NCI-H748 (cell line): ENCODE results near the gene CLHC1.
"Not testable (repeated sequence)": the region's sequence is repeated elsewhere in the genome, so short reads cannot be mapped to it uniquely, and the experiment has no call there.

Experiments used
- DNase-seq: peaks from one replicate; lab custom pipeline; 2025; ENCODE audit not compliant: unreplicated experiment; lab: John Stamatoyannopoulos, UW

The CLHC1 gene

DNA sequence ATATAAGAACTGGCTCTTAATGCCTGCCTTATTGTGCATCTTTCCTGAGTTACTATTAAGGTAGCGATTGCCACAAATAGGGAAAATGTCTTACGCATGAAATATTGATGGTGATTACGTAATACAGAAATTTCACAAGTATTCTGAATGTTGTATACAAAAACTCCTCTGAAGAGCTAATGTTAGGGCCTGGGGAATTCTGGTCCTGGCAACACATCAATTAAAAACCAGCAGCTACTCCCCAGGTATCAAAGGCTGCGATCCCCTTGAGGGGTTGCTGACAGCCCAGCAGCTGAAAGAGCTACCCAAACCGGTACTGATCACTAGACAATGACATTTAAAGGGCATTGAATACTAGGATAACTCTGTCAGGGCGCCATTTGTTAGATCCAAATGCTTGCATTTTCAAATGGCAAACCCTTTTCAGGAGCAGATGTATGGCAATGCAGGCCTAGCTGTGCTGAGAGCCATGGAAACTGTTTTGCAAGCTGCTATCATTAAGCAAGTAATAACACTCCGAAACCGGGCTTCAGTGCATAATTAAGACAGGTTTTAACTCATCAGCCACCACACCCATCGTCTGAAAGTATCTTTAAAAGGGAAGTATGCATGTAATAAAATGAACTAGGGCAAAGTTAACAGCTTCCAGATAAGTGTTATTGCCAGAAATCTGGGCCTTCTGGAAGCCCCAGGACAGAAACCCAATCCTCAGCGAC is 78.4 kb downstream of the CLHC1 start:
- DNase-seq, result no peak

DNA sequence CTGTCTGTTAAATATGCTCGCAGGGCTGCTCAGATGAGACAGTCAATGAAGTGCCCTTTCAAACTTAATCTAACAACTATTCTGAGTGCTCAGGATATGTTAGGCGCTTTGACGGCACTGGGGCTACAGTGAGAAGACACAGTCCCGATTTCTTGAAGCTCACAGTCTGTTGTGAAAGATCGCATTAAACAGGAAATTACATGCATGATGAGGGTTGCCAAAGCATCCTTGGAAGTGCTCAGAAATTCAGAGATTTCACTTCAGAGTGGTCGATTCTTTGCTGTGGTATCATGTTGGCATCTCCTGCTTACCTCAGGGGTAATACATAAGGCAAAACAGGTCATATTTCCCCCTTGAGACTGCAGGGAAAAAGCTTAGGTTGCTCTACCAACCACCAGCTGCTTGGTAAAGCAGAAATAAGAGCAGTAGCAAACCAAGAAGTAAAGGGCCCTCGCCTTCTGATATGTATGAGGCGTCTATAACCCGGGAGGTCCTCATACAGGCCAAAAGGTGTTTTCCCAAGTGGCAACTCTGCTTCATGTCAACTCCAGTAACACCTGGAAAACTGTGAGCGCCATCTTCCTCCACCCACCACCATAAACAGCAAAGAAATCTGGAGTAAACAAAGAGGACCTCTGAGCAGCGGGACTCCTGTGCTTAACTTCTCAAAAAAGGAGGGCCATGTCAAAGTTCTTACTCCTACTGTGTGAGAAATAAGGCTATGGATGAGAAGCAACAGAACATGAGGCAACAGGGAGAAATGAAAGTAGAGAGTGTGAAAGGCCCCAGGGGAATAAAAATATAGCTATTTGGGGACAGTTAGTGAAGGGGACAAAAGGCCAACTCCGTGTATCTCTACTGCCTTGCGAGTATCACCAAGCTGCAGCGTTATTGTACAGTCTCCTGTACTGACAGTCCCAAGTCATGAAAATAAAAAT is 79.3 kb downstream of the CLHC1 start:
- no peak for DNase-seq

GRCh38 chr2:55151733-55152433 is 80.2 kb downstream of the CLHC1 start:
- no peak for DNase-seq

DNA sequence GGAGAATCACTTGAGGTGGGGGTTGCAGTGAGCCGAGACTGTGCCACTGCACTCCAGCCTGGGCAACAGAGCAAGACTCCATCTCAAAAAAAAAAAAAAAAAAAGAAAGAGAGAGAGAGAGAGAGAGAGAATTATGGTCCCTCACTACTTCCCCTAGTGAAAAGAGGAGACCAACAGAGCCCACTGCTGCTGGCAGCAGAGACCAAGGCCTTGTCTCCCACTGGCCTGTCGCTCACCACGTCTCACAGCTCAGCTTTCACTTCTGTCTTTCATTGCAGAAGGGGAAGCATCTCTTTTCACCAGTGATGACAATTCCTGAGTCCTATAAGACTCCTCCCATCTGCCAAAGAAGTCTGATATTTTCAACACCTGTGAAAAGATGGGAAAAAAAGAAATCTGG is 81.3 kb downstream of the CLHC1 start:
- no peak for DNase-seq

DNA sequence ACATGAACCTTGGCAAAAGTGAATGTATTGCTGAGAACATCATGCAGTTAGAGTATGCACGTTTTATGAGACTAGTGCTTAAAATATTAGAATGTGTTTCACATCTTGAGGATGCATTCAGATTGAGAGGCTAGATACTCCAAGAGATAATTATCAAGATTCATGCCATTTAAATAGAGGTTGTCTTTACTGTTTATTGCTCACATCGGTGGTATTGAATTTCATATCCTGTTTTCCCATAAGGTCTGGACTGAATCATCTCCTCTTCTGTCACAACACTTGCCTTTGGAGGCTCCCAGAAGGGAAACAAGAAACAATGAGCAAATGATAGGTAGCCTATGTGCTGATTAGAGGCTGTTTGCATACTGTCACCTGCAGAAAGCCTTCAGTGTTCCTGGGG is 83.8 kb downstream of the CLHC1 start:
- peak; percentile 68 for DNase-seq

DNA sequence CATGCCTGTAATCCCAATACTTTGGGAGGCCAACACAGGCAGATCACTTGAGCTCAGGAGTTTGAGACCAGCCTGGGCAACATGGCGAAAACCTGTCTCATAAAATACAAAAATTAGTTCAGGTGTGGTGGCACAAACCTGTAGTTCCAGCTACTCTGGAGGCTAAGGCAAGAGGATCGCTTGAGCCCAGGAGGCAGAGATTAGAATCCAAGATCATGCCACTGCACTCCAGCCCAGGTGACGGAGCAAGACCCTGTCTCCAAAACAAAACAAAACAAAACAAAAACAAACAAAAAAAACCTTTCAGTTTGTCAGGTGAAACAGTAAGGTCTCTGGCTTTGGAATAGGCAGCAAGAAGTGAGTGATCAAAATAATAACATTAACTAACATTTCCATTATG is 84.6 kb downstream of the CLHC1 start:
- no peak for DNase-seq

- DNase-seq, result no peak
These were observed 85.1 kb downstream of the CLHC1 start for GRCh38 chr2:55147041-55147440.

- no peak for DNase-seq
These were observed 85.8 kb downstream of the CLHC1 start for GRCh38 chr2:55146263-55146662.

DNA sequence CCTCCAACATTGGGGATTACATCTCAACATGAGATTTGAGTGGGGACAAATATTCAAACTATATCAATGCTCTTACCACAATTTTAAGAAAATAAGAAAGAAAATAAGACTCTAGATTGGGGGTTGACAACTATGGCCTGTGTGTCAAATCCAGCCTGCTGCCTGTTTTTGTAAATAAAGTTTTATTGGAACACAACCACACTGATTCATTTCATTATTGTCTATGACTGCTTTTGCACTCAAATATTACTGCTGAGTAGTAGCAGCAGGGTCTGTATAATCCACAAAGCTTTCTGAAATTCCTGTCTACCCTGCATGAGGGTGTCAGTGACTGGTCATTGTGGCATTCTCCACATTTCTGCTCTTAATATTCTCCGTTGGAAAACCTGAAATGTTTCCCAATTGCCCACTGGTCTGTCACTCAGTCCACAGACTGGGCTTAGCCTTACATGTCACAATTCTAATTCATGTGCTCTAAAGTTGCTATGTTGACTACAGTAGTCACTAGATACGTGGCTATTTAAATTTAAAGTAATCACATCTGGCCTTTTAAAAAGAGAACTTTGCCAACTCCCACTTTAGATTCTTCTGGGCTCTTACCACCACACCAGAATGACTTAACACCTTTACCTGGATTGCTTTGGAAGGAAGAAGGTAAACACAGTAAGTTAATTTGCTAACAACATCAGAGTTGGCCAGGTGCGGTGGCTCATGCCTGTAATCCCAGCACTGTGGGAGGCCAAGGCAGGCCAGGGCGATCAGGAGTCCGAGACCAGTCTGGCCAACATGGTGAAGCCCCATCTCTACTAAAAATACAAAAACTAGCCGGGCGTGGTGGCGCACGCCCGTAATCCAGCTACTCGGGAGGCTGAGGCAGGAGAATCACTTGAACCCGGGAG is 86.9 kb downstream of the CLHC1 start:
- DNase-seq, result no peak

DNA sequence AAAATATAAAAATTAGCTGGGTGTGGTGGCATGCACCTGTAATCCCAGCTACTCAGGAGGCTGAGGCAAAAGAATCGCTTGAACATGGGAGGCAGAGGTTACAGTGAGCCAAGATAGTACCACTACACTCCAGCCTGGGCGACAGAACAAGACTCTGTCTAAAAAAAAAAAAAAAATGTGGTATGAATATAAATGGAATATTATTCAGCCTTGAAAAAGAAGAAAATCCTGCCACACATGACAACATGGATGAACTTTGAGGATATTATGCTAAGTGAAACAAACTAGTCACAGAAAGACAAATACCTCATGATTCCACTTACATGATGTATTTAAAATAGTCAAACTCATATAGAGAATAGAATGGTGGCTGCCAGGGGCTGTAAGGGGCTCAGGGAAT is 88.4 kb downstream of the CLHC1 start:
- DNase-seq, result not testable (repeated sequence)

GRCh38 chr2:55142518-55142917 is 89.6 kb downstream of the CLHC1 start:
- DNase-seq, result no peak

DNA sequence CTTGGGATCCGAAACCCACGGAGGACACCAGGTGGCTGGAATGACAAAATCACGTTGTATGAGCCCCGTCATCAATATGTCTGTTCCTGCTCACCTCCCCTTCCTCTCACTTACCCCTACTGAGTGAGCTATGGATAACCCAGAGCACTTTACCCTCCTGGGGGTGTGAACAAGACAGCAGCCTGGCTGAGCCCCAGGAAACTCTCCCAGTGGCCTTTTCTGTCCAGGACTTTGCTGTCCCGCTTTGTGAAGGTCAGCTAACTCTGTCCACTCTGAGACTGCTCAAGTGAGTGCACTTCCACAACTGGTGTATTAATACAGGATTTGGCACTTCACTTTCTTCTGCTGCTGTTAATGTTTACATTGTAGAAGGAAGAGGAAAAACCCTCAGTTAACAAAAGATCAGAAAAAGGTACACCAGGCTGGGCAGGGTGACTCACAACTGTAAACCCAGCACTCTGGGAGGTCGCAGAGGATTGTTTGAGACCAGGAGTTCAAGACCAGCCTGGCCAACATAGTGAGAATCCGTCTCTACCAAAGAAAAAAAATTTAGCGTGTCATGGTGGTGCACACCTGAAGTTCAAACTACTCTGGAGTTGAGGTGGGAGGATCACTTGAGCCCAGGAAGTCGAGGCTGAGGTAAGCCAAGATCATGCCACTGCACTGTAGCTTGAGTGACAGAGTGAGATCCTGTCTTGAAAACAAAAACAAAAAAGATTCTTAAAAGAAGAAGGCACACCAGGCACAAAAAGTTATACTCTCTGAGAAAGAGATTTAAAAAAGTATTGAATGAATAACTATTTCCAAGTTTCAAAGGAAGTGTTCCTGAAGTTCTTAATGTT is 90.3 kb downstream of the CLHC1 start:
- no peak for DNase-seq

GRCh38 chr2:55140316-55141219 is 91.5 kb downstream of the CLHC1 start:
- no peak for DNase-seq

DNA sequence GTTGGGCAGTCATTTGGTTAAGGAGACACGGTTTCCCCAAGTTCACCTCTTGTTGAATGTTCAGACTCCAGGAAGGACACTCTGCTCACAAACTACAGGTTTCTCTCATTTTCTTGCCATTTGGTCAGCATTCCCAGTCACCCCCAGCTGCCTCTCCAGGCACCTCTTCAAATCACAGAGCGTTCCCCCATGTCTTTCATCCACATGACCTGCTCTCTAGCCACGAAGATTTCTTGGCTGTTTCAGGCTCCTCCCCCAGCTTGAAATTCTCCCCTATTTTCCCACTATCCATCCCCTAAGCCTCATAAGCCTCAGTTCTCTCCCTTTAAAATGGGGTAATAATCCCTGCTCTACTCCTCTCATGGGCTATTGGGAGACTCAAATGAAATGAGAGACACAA is 92.8 kb downstream of the CLHC1 start:
- DNase-seq, result no peak

GRCh38 chr2:55138882-55139229 is 93.2 kb downstream of the CLHC1 start:
- no peak for DNase-seq

- DNase-seq, result peak; percentile 12
These were observed 93.8 kb downstream of the CLHC1 start for GRCh38 chr2:55138014-55138881.

GRCh38 chr2:55137024-55137958 is 94.8 kb downstream of the CLHC1 start:
- DNase-seq, result no peak
